Loucy (cell line): ENCODE measurements around the gene NCAPD3.

Source experiments
- EZH2phosphoT487 ChIP-seq: fragments of 200-600 bp; IDR thresholded peaks from 2 replicates; pipeline ENCODE4 v1.6.1; 2018; ENCODE audit warnings: antibody characterized with exemption, mild to moderate bottlenecking, moderate library complexity, borderline replicate concordance
- TF ChIP-seq, protein P1 (sequence below): fragments of 200-600 bp; sonication (generic); conservative IDR thresholded peaks from 2 replicates; pipeline ENCODE4 v1.5.1; 2014; ENCODE audit warnings: mild to moderate bottlenecking, antibody characterized with exemption, low read length

GRCh38 chr11:134260983-134261382 is 37.2 kb upstream of the NCAPD3 start:
- TF ChIP-seq, protein P1, sequence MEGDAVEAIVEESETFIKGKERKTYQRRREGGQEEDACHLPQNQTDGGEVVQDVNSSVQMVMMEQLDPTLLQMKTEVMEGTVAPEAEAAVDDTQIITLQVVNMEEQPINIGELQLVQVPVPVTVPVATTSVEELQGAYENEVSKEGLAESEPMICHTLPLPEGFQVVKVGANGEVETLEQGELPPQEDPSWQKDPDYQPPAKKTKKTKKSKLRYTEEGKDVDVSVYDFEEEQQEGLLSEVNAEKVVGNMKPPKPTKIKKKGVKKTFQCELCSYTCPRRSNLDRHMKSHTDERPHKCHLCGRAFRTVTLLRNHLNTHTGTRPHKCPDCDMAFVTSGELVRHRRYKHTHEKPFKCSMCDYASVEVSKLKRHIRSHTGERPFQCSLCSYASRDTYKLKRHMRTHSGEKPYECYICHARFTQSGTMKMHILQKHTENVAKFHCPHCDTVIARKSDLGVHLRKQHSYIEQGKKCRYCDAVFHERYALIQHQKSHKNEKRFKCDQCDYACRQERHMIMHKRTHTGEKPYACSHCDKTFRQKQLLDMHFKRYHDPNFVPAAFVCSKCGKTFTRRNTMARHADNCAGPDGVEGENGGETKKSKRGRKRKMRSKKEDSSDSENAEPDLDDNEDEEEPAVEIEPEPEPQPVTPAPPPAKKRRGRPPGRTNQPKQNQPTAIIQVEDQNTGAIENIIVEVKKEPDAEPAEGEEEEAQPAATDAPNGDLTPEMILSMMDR: no peak
- TF ChIP-seq EZH2phosphoT487: no peak
